GM19438 (cell line): ENCODE measurements around the gene IL5RA.

Experiments
- ATAC-seq: cut with Tn5 transposase; IDR thresholded peaks from one replicate; pipeline ENCODE4 v1.9.1; 2021; ENCODE audit warnings: low read depth; ENCODE audit not compliant: unreplicated experiment

The IL5RA gene

GRCh38 chr3:3107858-3108257, 2.3 kb downstream of the IL5RA start:
- ATAC-seq = no peak

DNA sequence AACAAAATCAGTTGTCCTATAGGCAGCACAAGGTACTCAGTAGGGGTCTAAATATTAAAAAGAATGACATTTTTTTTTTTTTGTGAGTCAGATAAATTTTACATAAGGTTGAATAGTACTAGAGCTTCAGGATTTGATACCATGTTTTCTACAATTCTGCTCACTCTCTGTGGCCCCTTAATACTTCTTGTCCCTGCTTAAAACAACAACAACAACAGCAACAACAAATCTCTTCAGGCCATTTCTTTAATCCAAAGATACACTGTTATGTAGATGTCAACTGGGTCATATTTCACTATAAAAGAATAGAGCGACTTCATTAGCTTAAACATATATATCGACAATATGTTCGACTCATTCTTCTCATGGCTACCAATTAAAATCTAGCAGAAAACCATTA, 3.0 kb downstream of the IL5RA start:
- ATAC-seq = no peak

DNA sequence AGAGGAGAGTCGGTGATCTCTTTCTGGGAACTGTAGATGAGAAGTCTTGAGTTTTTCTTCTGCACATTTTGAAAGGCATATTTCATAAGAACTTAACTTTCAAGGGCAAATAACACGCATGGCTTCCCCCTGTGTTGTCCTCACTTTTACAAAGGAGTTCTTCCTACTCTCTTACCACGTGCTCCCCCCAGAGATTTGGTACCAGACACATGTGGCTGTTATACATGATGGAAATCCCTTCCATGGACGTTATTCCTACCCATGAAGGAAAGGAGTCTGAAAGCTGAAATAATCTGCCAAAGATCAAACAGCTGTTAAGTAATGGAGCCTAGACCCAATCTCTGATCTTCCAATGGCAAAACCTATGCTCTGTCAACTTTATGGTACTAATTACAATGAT, 4.4 kb downstream of the IL5RA start:
- no peak for ATAC-seq

GRCh38 chr3:3105246-3105645, 4.9 kb downstream of the IL5RA start:
- no peak for ATAC-seq

GRCh38 chr3:3102751-3103150, 7.4 kb downstream of the IL5RA start:
- no peak for ATAC-seq

DNA sequence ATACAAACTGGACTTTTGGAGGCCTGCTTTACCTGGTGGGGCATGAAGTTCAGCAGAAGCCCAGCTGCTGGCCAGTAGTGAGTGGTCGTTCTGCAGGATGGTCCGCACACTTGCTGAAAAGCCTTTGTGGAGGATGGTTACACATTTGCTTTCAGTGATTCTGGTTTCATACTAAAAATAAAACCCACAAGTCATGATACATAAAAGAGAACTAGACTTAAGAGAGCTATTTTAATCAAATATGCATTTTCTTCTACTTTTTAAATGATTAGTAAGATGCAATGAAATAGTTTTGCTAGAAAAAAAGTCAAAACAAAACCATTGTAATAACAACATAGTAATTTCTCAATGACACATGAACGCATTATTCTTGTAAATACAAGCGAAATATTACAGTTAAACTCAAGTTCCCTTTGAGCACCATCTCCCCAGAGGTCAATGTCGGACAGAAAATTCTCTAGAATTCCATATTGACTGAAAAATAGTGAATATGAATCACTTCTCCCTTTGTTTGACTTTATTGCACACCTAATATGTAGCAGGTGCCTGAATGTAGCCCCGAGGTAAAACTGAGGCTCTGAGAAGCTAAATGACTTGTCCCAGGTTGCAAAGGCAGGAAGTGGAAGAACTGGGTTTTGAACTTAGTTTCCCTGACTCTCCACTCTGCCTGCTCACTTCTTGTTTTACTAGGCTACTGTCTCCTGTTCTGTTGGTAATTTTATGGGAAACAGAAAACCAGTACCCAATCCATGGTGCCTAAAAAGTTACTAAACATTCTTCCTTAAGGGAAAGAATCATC, 8.3 kb downstream of the IL5RA start:
- ATAC-seq = peak; percentile 52

DNA sequence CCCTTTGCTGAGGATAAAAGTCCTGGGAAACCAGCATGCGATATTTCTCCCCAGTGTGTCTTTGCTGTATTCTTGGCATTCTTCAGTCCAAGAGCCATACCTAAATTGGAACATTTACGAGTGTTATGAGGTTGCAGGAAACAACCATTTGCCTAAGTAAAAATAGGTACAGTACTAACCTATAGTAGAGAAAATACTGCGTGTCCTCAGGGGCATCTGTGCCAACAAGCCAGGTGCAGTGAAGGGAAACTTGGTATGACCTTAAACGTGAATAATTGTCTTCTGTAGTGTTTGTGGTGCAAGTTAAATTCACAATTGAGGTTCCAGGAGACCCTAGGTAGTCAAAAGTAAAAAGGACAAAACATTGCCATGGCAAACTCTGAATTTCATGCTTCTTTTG, 12.2 kb downstream of the IL5RA start:
- ATAC-seq = no peak

- peak; percentile 99 for ATAC-seq
Measured at GRCh38 chr3:3089017-3089416, 21.2 kb downstream of the IL5RA start.

GRCh38 chr3:3087716-3088465, 22.3 kb downstream of the IL5RA start:
- no peak for ATAC-seq

- no peak for ATAC-seq
Measured at GRCh38 chr3:3087279-3087678, 22.9 kb downstream of the IL5RA start.

GRCh38 chr3:3086239-3086638, 23.9 kb downstream of the IL5RA start:
- ATAC-seq = no peak

DNA sequence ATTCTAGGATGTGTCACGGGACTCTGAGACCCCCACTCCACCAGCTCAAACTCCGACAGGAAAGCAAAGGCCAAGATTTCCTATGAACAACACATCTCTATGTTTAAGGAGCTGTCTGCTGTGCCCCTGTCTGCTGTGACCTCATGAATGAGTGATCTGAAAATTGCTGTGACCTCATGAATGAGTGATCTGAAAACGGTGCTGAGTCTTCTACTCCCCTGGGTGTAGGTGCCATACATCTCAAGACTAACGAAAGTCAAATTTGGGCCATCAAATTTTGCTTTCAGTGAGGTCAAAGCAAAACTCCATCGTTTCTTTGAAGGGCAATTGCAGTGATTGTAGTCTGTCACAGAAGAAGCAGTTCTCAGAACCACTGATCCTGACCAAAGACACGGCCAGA, 24.4 kb downstream of the IL5RA start:
- no peak for ATAC-seq

DNA sequence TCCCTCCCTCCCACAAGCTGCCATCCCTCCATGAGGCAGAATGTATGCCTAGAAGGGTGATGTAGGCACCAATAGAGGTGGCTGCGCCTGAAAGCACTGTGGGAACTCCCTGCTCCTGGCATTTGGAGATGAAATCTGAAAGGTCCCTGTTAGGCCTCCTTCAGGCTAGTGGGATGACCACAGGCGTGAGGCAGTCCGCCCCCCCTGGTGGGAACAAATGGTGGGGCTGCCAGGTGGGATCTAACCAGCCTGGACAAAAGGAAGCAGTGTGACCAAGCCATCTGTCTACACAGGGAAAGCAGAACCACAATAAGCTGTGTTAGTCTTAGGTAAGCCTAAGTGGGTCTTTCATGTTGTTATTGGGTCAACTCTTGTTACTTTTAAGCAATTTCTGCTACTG, 25.3 kb downstream of the IL5RA start:
- no peak for ATAC-seq

GRCh38 chr3:3082234-3082924, 27.8 kb downstream of the IL5RA start:
- peak; percentile 71 for ATAC-seq

DNA sequence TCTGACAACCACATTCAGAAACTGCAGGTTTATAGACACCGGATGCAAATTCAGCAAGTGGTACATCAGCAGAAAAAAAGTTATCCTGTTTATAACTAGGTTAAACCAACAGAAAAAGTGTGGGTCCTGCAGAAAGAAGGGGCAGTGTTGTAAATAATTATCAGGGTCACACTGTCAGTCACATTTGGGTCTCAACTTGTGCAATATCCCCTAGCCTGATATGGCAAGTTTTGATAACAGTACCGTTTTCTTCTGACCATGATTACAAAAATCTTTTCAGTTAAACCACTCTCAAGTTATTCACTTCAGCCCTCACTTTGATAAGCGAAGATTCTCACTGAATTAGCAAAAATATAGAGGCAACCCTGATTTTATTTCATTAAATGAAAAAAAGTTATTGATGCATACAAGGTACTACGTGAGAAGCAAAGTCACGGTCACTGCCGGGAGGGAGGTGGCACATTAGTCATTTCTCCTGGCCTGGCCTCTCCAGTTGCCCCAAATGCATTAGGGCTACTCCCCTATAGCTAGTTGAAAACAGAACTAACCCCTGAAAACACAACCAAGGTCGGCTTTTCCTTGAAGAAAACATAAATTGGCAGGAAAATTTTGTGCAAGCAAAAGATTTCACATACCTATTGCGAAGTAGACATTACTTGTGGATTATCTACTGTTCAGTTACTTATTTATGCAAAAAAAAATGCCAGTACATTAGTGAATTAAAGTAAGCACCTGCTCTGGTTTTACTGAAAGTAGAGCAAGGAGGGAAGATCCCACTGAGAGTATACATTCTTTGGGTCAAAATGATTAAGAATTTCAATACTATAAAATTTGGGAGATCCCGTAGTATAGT, 28.6 kb downstream of the IL5RA start:
- peak; percentile 37 for ATAC-seq

- ATAC-seq = no peak
Measured at GRCh38 chr3:3080309-3080708, 29.9 kb downstream of the IL5RA start.

DNA sequence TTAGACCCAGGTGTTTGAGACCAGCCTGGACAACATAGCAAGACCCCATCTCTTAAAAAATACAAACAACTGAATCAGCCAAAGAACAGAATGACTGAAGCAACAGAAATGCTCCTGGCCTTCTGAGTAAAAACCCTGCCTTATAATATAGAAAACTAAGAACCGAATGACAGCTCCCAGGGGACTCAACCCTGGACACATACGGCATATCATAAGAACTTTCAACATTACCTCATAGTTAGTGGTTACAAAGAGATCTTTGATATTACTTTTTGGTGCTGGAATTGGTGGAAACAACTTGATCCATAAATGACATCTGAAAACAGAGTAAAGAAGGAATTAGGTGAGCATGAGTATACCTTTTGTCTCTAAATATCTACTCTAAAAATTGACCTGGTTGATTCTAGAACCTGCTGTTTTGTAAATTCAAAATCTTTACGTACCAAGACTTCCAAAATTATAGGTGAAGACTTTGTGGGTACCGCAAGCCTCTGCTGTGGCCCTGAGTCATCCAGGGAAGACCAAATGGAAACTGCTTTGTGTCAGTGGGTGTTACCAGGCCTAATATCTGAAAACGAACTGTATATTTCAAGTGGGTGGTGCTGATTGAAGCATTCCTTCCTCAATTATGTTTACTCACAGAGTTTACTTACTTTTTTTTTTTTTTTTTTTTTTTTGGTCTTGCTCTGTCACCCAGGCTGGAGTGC, 35.5 kb downstream of the IL5RA start:
- peak; percentile 61 for ATAC-seq

DNA sequence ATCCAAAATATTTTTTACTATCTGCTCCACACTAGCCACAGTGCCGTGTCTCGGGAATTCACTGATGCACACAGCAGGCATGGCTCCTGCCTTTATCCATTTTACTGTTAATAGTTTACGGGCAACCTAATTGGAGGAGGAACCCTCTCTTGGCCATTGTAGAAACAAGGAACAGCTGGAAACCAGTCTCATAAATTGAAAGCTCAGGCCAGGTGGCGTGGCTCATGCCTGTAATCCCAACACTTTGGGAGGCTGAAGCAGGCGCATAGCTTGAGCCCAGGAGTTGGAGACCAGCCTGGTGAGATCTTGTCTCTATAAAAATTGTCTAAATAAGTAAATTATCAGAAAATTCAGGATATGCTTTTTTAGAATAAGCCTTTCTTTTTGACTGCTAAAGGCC, 39.0 kb downstream of the IL5RA start:
- ATAC-seq = no peak

DNA sequence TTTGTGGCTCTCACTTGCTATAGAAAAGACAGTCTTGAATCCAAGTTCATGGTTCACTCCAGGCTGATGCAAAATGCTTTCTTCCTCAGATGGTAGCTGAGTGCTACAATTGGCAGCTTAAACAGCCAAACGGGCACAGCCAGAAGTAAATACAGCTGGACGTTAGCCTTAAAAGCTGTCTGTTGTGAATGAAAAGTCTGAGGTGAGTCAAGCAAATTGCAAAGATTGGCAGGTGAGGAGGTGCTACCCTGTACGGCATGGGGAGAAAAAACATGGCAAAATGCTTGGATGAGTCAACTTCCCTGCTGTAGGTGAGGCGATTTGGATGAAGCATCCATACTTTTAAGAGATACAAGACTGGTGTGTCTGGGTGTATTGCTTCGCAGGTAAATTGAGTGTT, 40.5 kb downstream of the IL5RA start:
- no peak for ATAC-seq

DNA sequence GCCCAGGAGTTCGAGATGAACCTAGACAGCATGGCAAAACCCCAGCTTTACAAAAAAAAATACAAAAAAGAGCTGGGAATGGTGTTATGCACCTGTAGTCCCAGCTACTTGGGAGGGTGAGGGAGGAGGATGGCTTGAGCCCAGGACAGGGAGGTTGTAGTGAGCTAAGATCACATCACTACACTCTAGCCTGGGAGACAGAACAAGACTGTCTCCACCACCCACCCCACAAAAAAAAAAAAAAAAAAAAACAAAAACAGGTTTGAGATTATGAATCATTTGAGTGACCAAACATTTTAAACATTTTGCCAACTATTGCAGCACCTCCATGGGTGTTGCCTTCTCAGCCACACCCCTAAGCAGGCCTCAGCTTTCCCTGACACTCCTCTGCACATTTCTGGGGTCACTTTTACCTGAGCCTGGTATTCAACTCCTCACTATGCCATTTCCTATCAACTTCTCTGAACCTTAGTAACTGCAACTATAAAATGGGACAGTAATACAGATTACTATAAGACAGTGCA, 41.8 kb downstream of the IL5RA start:
- no peak for ATAC-seq
